ENCODE results near the gene CHST15.
A peak's percentile ranks its signal among the peaks of the same experiment; 100 is the strongest.
"Not testable (repeated sequence)": the region's sequence is repeated elsewhere in the genome, so short reads cannot be mapped to it uniquely, and the experiment has no call there.

Gene CHST15

GRCh38 chr10:124099604-124100003, 6.2 kb upstream of the CHST15 start:
- H3K4me3 Mint-ChIP-seq = peak overlapping the region in 1 of 2 donors; percentile 17
- ATAC-seq (replicated peaks) = peak; percentile 91
- peaks cover 39 to 52% of the 10 kb centered on the region in 2 donors for H3K4me1 Mint-ChIP-seq
- peaks cover 0 to 10% of the 10 kb centered on the region in 2 donors for H3K27me3 Mint-ChIP-seq
- H3K27ac Mint-ChIP-seq = peak overlapping the region; percentile 26
- peaks cover 3 to 18% of the 10 kb centered on the region in 2 donors for H3K9me3 Mint-ChIP-seq
- peaks cover 15 to 21% of the 10 kb centered on the region in 2 donors for H3K36me3 Mint-ChIP-seq
- DNase-seq = peak; percentile 65

- H3K4me3 Mint-ChIP-seq = no peak overlapping the region
- peaks cover 10 to 14% of the 10 kb centered on the region in 2 donors for H3K36me3 Mint-ChIP-seq
- ATAC-seq (replicated peaks) (no peak), DNase-seq (no peak)
- H3K27ac Mint-ChIP-seq = no peak overlapping the region
- H3K27me3 Mint-ChIP-seq = peaks cover 0 to 10% of the 10 kb centered on the region in 2 donors
- peaks cover 3 to 11% of the 10 kb centered on the region in 2 donors for H3K9me3 Mint-ChIP-seq
- peaks cover 35 to 54% of the 10 kb centered on the region in 2 donors for H3K4me1 Mint-ChIP-seq
Measured at GRCh38 chr10:124098575-124098974, 5.2 kb upstream of the CHST15 start.

- Mint-ChIP-seq H3K27me3 (peaks cover 0 to 10% of the 10 kb centered on the region in 2 donors), H3K4me3 (no peak overlapping the region), H3K4me1 (peaks cover 35 to 57% of the 10 kb centered on the region in 2 donors), H3K9me3 (peaks cover 3 to 10% of the 10 kb centered on the region in 2 donors), H3K36me3 (peaks cover 10 to 14% of the 10 kb centered on the region in 2 donors), H3K27ac (no peak overlapping the region)
- no peak for ATAC-seq (replicated peaks)
- DNase-seq = no peak
Measured at GRCh38 chr10:124097883-124098282, 4.5 kb upstream of the CHST15 start.

- Mint-ChIP-seq H3K9me3 (peaks cover 3 to 10% of the 10 kb centered on the region in 2 donors), H3K27me3 (peaks cover 0 to 10% of the 10 kb centered on the region in 2 donors), H3K27ac (no peak overlapping the region), H3K36me3 (peaks cover 6 to 14% of the 10 kb centered on the region in 2 donors), H3K4me1 (peaks cover 35 to 68% of the 10 kb centered on the region in 2 donors), H3K4me3 (no peak overlapping the region)
- DNase-seq (no peak), ATAC-seq (replicated peaks) (no peak)
Measured at GRCh38 chr10:124096494-124096893, 3.1 kb upstream of the CHST15 start.

- Mint-ChIP-seq H3K4me1 (peaks cover 36 to 69% of the 10 kb centered on the region in 2 donors), H3K4me3 (peak overlapping the region in 1 of 2 donors; percentile 10), H3K27ac (peak overlapping the region; percentile 22), H3K9me3 (peaks cover 3 to 10% of the 10 kb centered on the region in 2 donors)
- not testable (repeated sequence) for ATAC-seq (replicated peaks); H3K27me3 Mint-ChIP-seq; DNase-seq; H3K36me3 Mint-ChIP-seq
Measured at GRCh38 chr10:124095801-124096200, 2.4 kb upstream of the CHST15 start.

GRCh38 chr10:124095096-124095495, 1.7 kb upstream of the CHST15 start:
- Mint-ChIP-seq H3K27me3 (peaks cover 0 to 10% of the 10 kb centered on the region in 2 donors), H3K36me3 (peaks cover 0 to 5% of the 10 kb centered on the region in 2 donors), H3K9me3 (peaks cover 0 to 8% of the 10 kb centered on the region in 2 donors), H3K4me3 (no peak overlapping the region), H3K27ac (no peak overlapping the region), H3K4me1 (peaks cover 38 to 69% of the 10 kb centered on the region in 2 donors)
- ATAC-seq (replicated peaks) (no peak), DNase-seq (no peak)

- Mint-ChIP-seq H3K27me3 (peaks cover 0 to 10% of the 10 kb centered on the region in 2 donors), H3K27ac (no peak overlapping the region), H3K4me1 (peaks cover 38 to 69% of the 10 kb centered on the region in 2 donors), H3K4me3 (peak overlapping the region; percentile 80 to 87), H3K36me3 (peaks cover 0 to 5% of the 10 kb centered on the region in 2 donors), H3K9me3 (peaks cover 0 to 5% of the 10 kb centered on the region in 2 donors)
- DNase-seq = no peak
- no peak for ATAC-seq (replicated peaks)
Measured at GRCh38 chr10:124094419-124094785, 1.0 kb upstream of the CHST15 start.

- Mint-ChIP-seq H3K4me1 (peaks cover 36 to 69% of the 10 kb centered on the region in 2 donors), H3K4me3 (peak overlapping the region; percentile 80 to 87)
- H3K36me3 Mint-ChIP-seq; ATAC-seq (replicated peaks); H3K27ac Mint-ChIP-seq; H3K9me3 Mint-ChIP-seq; DNase-seq; H3K27me3 Mint-ChIP-seq: not testable (repeated sequence)
Measured at GRCh38 chr10:124093774-124094418, 498 bp upstream of the CHST15 start.

- DNase-seq (peak; percentile 72), ATAC-seq (replicated peaks) (peak; percentile 76 to 82)
- Mint-ChIP-seq H3K9me3 (peaks cover 0 to 5% of the 10 kb centered on the region in 2 donors), H3K27ac (peak overlapping the region; percentile 85), H3K36me3 (peaks cover 0 to 5% of the 10 kb centered on the region in 2 donors), H3K4me3 (peak overlapping the region; percentile 87 to 88), H3K27me3 (no peaks in the 10 kb centered on the region), H3K4me1 (peaks cover 44 to 80% of the 10 kb centered on the region in 2 donors)
Measured at GRCh38 chr10:124092250-124092859, 1.0 kb downstream of the CHST15 start.

GRCh38 chr10:124091646-124092249, 1.6 kb downstream of the CHST15 start:
- Mint-ChIP-seq H3K27ac (peak overlapping the region; percentile 63), H3K4me1 (peaks cover 46 to 86% of the 10 kb centered on the region in 2 donors), H3K27me3 (no peaks in the 10 kb centered on the region), H3K4me3 (peak overlapping the region; percentile 87 to 88), H3K36me3 (peaks cover 0 to 5% of the 10 kb centered on the region in 2 donors), H3K9me3 (peaks cover 0 to 5% of the 10 kb centered on the region in 2 donors)
- ATAC-seq (replicated peaks) = peak; percentile 27 to 28
- DNase-seq = no peak

- Mint-ChIP-seq H3K36me3 (no peaks in the 10 kb centered on the region), H3K4me1 (peaks cover 50 to 91% of the 10 kb centered on the region in 2 donors), H3K27me3 (no peaks in the 10 kb centered on the region), H3K4me3 (peak overlapping the region; percentile 87 to 88), H3K9me3 (no peaks in the 10 kb centered on the region), H3K27ac (no peak overlapping the region)
- ATAC-seq (replicated peaks) (no peak), DNase-seq (no peak)
Measured at GRCh38 chr10:124090601-124091209, 2.7 kb downstream of the CHST15 start.

GRCh38 chr10:124089859-124090258, 3.5 kb downstream of the CHST15 start:
- Mint-ChIP-seq H3K4me1 (peaks cover 52 to 92% of the 10 kb centered on the region in 2 donors), H3K4me3 (no peak overlapping the region), H3K9me3 (no peaks in the 10 kb centered on the region), H3K27me3 (no peaks in the 10 kb centered on the region), H3K36me3 (no peaks in the 10 kb centered on the region), H3K27ac (no peak overlapping the region)
- no peak for ATAC-seq (replicated peaks)
- DNase-seq = no peak

GRCh38 chr10:124088915-124089314, 4.5 kb downstream of the CHST15 start:
- no peaks in the 10 kb centered on the region for H3K9me3 Mint-ChIP-seq
- no peak overlapping the region for H3K27ac Mint-ChIP-seq

More at GRCh38 chr10:124088915-124089314, 4.5 kb downstream of the CHST15 start:
- Mint-ChIP-seq H3K27me3 (no peaks in the 10 kb centered on the region), H3K4me3 (no peak overlapping the region), H3K4me1 (peaks cover 51 to 92% of the 10 kb centered on the region in 2 donors), H3K36me3 (no peaks in the 10 kb centered on the region)
- DNase-seq = no peak
- no peak for ATAC-seq (replicated peaks)
